ENCODE measurements around the gene SGSM1.

GRCh38 chr22:24760708-24761306, 45.2 kb upstream of the SGSM1 start:
- TF ChIP-seq CTCF (IDR thresholded peaks at IDR 0.05; ENCODE audit: low read depth, low read length, poor library complexity, severe bottlenecking) (no peak), EZH2phosphoT487 (IDR thresholded peaks at IDR 0.05; ENCODE audit: borderline replicate concordance, low read length) (no peak)

Measured in DOHH2 (cell line).